Skeletal muscle tissue (tissue), 4 donors: ENCODE measurements around the gene COL17A1. TPM values are rescaled to one million over a fixed set of nuclear protein-coding genes. Genes with fewer than 3 reads are reported as not detected.

Experiments used
- H3K27ac ChIP-seq: one replicate; pipeline ENCODE4 v1.7.0; 2013; ENCODE audit warnings: mild to moderate bottlenecking, low read depth, low read length, inconsistent platforms
- H3K27me3 ChIP-seq, 3 donors: one replicate each; pipeline ENCODE4 v1.7.0; 2013; ENCODE audit warnings: low read length in 3 of 3; ENCODE audit not compliant: control insufficient read depth in 3 of 3, insufficient read depth in 3 of 3
- H3K36me3 ChIP-seq, 3 donors: one replicate each; pipeline ENCODE4 v1.7.0; 2013; ENCODE audit warnings: low read length in 3 of 3; ENCODE audit not compliant: control insufficient read depth in 3 of 3, insufficient read depth in 3 of 3
- H3K4me1 ChIP-seq, 3 donors: one replicate each; pipeline ENCODE4 v1.7.0; 2013; ENCODE audit warnings: low read length in 3 of 3, mild to moderate bottlenecking in 3 of 3; ENCODE audit not compliant: control insufficient read depth in 3 of 3, insufficient read depth in 3 of 3
- H3K4me3 ChIP-seq, 3 donors: one replicate each; pipeline ENCODE4 v1.7.0; 2013; ENCODE audit warnings: low read length in 3 of 3
- H3K9ac ChIP-seq, 3 donors: one replicate each; pipeline ENCODE4 v1.7.0; 2013; ENCODE audit warnings: low read length in 3 of 3, mild to moderate bottlenecking in 3 of 3, moderate library complexity in 2 of 3, low read depth in 1 of 3
- H3K9me3 ChIP-seq, 3 donors: one replicate each; pipeline ENCODE4 v1.7.0; 2013; ENCODE audit warnings: low read length in 3 of 3; ENCODE audit not compliant: control insufficient read depth in 3 of 3
- total RNA-seq: library from RNA; depleted of rRNA; stranded (reverse); fragments of >200 nt; gene quantifications from one replicate; pipeline ENCODE4 v1.2.3, GENCODE V29; 2014
- donor health status: Osteomylitis.

The COL17A1 gene
- total RNA-seq, 1 donor from 2014 or later = under 0.01 TPM

GRCh38 chr10:104077663-104078151, 8.0 kb downstream of the COL17A1 start:
- Histone ChIP-seq H3K9ac (no peak overlapping the region), H3K4me1 (peaks cover 0 to 8% (median 0%) of the 10 kb centered on the region in 3 donors), H3K27me3 (no peaks in the 10 kb centered on the region), H3K4me3 (no peak overlapping the region), H3K27ac (no peak overlapping the region), H3K9me3 (no peaks in the 10 kb centered on the region), H3K36me3 (no peaks in the 10 kb centered on the region)

- Histone ChIP-seq H3K27ac (no peak overlapping the region), H3K4me1 (peaks cover 0 to 8% (median 0%) of the 10 kb centered on the region in 3 donors)
Observed at GRCh38 chr10:104077247-104077646, 8.4 kb downstream of the COL17A1 start.

GRCh38 chr10:104076743-104077160, 8.9 kb downstream of the COL17A1 start:
- Histone ChIP-seq H3K9ac (no peak overlapping the region), H3K4me3 (no peak overlapping the region), H3K4me1 (peaks cover 0 to 8% (median 0%) of the 10 kb centered on the region in 3 donors), H3K9me3 (no peaks in the 10 kb centered on the region), H3K36me3 (no peaks in the 10 kb centered on the region), H3K27ac (no peak overlapping the region), H3K27me3 (no peaks in the 10 kb centered on the region)

More at GRCh38 chr10:104077247-104077646, 8.4 kb downstream of the COL17A1 start:
- H3K27me3 ChIP-seq = no peaks in the 10 kb centered on the region
- H3K9ac ChIP-seq = no peak overlapping the region
- H3K9me3 ChIP-seq = no peaks in the 10 kb centered on the region
- H3K36me3 ChIP-seq = no peaks in the 10 kb centered on the region
- H3K4me3 ChIP-seq = no peak overlapping the region

GRCh38 chr10:104074505-104074904, 11.2 kb downstream of the COL17A1 start:
- H3K36me3 ChIP-seq = no peaks in the 10 kb centered on the region
- H3K27ac ChIP-seq = no peak overlapping the region
- no peak overlapping the region for H3K4me3 ChIP-seq
- peaks cover 0 to 3% (median 0%) of the 10 kb centered on the region in 3 donors for H3K27me3 ChIP-seq
- no peaks in the 10 kb centered on the region for H3K9me3 ChIP-seq
- H3K4me1 ChIP-seq = peaks cover 0 to 8% (median 0%) of the 10 kb centered on the region in 3 donors
- no peak overlapping the region for H3K9ac ChIP-seq

- Histone ChIP-seq H3K4me3 (no peak overlapping the region), H3K4me1 (peaks cover 0 to 8% (median 0%) of the 10 kb centered on the region in 3 donors), H3K27me3 (peaks cover 0 to 3% (median 0%) of the 10 kb centered on the region in 3 donors), H3K9ac (no peak overlapping the region), H3K9me3 (no peaks in the 10 kb centered on the region), H3K36me3 (no peaks in the 10 kb centered on the region), H3K27ac (no peak overlapping the region)
Observed at GRCh38 chr10:104072786-104073185, 12.9 kb downstream of the COL17A1 start.

GRCh38 chr10:104069613-104070012, 16.1 kb downstream of the COL17A1 start:
- no peaks in the 10 kb centered on the region for H3K9me3 ChIP-seq
- no peaks in the 10 kb centered on the region for H3K4me1 ChIP-seq
- H3K4me3 ChIP-seq = no peak overlapping the region
- no peak overlapping the region for H3K27ac ChIP-seq
- peaks cover 0 to 5% (median 3%) of the 10 kb centered on the region in 3 donors for H3K27me3 ChIP-seq
- no peaks in the 10 kb centered on the region for H3K36me3 ChIP-seq
- no peak overlapping the region for H3K9ac ChIP-seq

GRCh38 chr10:104067525-104067924, 18.2 kb downstream of the COL17A1 start:
- H3K36me3 ChIP-seq = no peaks in the 10 kb centered on the region
- no peaks in the 10 kb centered on the region for H3K4me1 ChIP-seq
- H3K9me3 ChIP-seq = no peaks in the 10 kb centered on the region
- H3K27ac ChIP-seq = no peak overlapping the region
- H3K9ac ChIP-seq = no peak overlapping the region
- no peak overlapping the region for H3K4me3 ChIP-seq
- peaks cover 0 to 7% (median 5%) of the 10 kb centered on the region in 3 donors for H3K27me3 ChIP-seq

GRCh38 chr10:104066945-104067344, 18.7 kb downstream of the COL17A1 start:
- Histone ChIP-seq H3K27ac (no peak overlapping the region), H3K4me3 (no peak overlapping the region), H3K27me3 (peaks cover 0 to 7% (median 5%) of the 10 kb centered on the region in 3 donors), H3K9me3 (no peaks in the 10 kb centered on the region), H3K9ac (no peak overlapping the region), H3K36me3 (no peaks in the 10 kb centered on the region), H3K4me1 (no peaks in the 10 kb centered on the region)

GRCh38 chr10:104065748-104066147, 19.9 kb downstream of the COL17A1 start:
- Histone ChIP-seq H3K9ac (no peak overlapping the region), H3K9me3 (no peaks in the 10 kb centered on the region), H3K27ac (no peak overlapping the region), H3K4me3 (no peak overlapping the region), H3K4me1 (no peaks in the 10 kb centered on the region), H3K27me3 (peaks cover 0 to 7% (median 5%) of the 10 kb centered on the region in 3 donors), H3K36me3 (no peaks in the 10 kb centered on the region)

GRCh38 chr10:104061196-104061595, 24.5 kb downstream of the COL17A1 start:
- Histone ChIP-seq H3K4me3 (no peak overlapping the region), H3K9me3 (no peaks in the 10 kb centered on the region), H3K27me3 (peaks cover 0 to 5% (median 4%) of the 10 kb centered on the region in 3 donors), H3K36me3 (no peaks in the 10 kb centered on the region), H3K27ac (no peak overlapping the region), H3K4me1 (no peaks in the 10 kb centered on the region), H3K9ac (no peak overlapping the region)
